GM18517 (cell line): Measurements from ENCODE around the gene SLC11A1.

Experiments used
- ATAC-seq: cut with Tn5 transposase; IDR thresholded peaks from one replicate; pipeline ENCODE4 v1.9.1; 2021; ENCODE audit warnings: mild to moderate bottlenecking, moderate library complexity; ENCODE audit not compliant: unreplicated experiment

SLC11A1 gene

GRCh38 chr2:218431878-218432277 lies 49.8 kb downstream of the SLC11A1 start:
- no peak for ATAC-seq

GRCh38 chr2:218432676-218433365 lies 50.7 kb downstream of the SLC11A1 start:
- ATAC-seq, result no peak

DNA sequence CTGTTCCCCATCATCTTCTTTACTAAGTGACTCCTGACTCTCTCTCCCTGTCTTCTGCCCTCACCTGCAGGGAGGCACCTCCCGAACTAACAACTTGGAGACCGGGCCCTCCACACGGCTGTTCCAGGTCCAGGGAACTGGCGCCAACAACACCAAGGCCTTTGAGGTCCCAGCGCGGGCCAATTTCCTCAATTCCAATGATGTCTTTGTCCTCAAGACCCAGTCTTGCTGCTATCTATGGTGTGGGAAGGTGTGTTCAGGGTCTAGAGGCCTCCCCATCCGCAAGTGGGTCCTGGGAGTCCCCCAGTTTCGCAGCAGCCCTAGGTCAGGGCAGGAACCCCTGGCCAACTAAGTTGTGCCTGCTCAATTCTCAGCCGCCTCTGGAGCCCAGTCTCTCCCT lies 52.4 kb downstream of the SLC11A1 start:
- ATAC-seq, result no peak

DNA sequence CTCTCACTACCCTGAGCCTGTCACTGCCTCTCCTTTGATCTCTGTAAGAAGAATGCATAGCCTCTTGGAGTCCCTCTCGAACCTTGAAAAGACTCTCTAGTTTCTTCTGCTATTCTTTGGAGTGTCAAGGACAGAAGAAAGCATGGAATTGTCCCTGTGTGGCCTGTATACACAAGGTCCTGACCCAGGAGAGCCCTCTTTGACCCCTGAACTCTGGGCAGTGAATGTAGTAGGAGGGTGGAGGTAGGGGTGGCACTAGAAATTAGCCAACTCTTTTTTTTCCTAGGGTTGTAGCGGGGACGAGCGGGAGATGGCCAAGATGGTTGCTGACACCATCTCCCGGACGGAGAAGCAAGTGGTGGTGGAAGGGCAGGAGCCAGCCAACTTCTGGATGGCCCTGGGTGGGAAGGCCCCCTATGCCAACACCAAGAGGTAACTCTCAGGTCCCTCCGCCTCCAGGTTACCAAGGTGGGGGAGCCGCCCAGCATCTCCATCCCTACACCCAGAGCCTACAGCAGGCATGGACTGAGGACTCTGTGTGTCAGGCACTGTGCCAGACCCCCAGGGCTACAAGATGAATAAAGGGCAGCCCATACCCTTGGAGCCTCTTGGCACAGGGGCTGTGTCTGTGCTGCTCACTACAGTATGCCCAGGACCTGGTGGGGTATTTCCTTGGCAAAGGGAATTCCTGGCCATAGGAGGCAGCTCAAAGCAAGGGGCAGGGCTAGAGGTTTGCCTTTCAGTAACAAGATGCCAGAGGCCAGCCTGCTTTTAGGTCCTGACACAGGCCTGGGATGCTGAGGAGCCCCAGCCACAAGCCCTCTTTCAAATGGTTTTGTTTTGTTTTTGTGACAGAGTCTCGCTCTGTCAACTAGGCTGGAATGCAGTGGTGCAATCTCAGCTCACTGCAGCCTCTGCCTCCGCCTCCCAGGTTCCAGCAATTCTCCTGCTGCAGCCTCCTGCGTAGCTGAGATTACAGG lies 53.2 kb downstream of the SLC11A1 start:
- no peak for ATAC-seq

DNA sequence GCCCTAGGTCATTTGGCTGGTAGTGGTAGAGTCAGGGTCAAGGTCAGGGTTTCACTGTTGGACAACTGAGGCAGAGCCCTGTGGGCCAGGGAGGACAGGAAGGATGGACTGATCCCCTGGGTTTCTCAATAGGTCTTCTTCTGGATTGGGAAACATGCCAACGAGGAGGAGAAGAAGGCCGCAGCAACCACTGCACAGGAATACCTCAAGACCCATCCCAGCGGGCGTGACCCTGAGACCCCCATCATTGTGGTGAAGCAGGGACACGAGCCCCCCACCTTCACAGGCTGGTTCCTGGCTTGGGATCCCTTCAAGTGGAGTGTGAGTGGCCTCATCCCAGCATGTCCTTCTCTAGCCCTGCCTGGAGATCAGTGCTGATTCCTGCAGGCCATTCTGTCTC lies 54.9 kb downstream of the SLC11A1 start:
- ATAC-seq, result no peak

DNA sequence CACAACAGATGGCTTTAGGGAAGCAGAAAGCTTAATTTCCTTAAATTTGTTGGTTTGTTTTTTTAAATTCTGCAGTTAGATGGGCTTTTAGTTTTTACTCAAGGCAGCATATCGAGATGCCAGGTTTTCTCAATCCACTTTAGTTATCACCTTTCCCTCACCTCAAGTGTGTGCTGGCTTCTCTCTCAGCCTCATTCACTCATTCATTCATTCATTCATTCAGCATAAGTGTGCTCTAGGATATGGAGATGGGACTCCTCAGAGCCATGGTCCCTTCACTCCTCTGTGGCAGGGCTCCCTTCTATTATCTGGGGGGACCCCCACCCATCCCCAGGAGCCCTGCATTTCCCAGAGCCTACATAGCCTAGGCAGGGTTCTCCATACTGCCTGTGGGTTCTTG lies 55.9 kb downstream of the SLC11A1 start:
- ATAC-seq, result no peak

- ATAC-seq, result no peak
Measured at GRCh38 chr2:218438596-218438995, 56.5 kb downstream of the SLC11A1 start.

DNA sequence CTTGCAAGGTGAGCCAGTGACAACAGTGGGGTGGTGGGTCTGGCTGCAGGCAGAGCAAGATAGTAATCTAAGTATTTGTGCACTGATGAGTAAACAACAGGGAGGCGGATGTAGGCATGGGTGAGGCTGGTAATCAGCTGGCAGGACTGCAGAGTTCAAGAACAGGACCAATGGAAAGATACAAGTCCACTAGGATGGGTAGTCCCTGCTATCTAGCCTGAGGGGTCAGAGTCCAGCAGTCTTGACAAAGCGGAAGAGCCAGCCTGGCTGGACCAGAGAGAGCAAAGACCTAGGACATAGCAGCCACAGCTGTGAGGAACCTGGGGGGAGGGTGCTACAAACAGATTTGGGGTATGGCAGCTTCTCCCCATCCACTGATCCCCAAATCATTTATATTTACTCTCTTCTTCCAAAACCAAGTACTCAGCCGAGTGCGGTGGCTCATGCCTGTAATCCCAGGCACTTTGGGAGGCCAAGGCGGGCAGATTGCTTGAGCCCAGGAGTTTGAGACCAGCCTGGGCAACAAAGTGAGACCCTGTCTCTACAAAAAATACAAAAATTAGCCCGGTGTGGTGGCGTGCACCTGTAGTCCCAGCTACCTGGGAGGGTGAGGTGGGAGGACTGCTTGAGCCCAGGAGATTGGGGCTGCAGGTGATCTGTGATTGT lies 62.8 kb downstream of the SLC11A1 start:
- ATAC-seq, result no peak

- ATAC-seq, result no peak
Measured at GRCh38 chr2:218445602-218446001, 63.5 kb downstream of the SLC11A1 start.
